ENCODE measurements around the gene LPAR3.

DNA sequence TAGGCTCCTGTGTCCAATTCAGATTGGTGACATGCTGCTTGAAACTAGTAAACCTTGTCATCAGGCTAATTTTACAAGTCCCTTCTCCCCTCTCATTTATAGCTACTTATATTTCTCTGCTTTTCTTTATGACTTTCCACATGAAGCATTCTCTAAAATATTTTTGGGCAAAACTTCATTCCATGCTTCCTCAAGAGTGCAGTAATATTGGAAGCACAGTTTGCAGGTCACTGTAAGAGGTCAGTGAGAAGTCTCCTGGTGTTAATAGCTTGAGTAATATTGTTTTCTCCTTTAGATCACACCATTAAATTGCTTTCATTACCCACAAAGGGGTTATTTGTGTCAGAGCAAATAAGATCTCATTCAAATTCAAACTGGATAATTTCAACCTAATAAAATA, 46.6 kb downstream of the LPAR3 start:
- TF ChIP-seq, protein P1, sequence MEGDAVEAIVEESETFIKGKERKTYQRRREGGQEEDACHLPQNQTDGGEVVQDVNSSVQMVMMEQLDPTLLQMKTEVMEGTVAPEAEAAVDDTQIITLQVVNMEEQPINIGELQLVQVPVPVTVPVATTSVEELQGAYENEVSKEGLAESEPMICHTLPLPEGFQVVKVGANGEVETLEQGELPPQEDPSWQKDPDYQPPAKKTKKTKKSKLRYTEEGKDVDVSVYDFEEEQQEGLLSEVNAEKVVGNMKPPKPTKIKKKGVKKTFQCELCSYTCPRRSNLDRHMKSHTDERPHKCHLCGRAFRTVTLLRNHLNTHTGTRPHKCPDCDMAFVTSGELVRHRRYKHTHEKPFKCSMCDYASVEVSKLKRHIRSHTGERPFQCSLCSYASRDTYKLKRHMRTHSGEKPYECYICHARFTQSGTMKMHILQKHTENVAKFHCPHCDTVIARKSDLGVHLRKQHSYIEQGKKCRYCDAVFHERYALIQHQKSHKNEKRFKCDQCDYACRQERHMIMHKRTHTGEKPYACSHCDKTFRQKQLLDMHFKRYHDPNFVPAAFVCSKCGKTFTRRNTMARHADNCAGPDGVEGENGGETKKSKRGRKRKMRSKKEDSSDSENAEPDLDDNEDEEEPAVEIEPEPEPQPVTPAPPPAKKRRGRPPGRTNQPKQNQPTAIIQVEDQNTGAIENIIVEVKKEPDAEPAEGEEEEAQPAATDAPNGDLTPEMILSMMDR (IDR thresholded peaks at IDR 0.05; ENCODE audit: insufficient read depth, low read length, poor library complexity, severe bottlenecking), result no peak
- TF ChIP-seq EZH2phosphoT487 (conservative IDR thresholded peaks at IDR 0.05; ENCODE audit: low read length), result no peak

Measured in SU-DHL-6 (cell line).